ENCODE data around the gene TBC1D1. TPM values are rescaled to one million over a fixed set of nuclear protein-coding genes. Genes with fewer than 3 reads are reported as not detected.

Gene TBC1D1
- total RNA-seq, 4 donors from 2014 or later = 122 to 258 (median 139) TPM

DNA sequence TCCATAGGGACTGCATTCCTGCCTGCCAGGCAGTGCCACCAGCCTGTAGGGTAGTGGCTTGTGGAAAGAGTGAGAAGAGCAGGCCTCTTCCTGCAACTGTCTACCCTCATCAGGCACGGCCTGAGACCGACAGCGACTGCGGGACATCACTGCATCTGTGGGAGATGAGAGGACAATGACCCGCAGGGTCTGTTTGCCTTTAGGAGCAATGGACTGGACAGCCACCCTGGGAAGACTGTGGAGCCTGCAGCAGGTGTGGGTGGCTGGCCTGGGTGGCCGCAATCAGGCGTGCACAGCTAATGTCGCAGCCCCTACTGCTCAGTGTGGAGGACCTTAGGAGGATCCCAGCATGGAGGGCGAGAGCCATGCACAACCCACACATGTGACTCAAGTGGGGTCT, 297.3 kb downstream of the TBC1D1 start:
- Histone ChIP-seq H3K36me3 (no peaks in the 10 kb centered on the region), H3K4me1 (peaks cover 6 to 29% (median 11%) of the 10 kb centered on the region in 4 donors), H3K9me3 (no peaks in the 10 kb centered on the region), H3K4me3 (no peak overlapping the region), H3K27ac (peak overlapping the region in 3 of 4 donors; percentile 60 to 74 (median 73)), H3K27me3 (no peaks in the 10 kb centered on the region)
- WGBS, 2 donors (ENCODE audit: low coverage in 1 of 2) = 86% methylated on average over 9 of the region's 9 CpGs; no CpG with 5 or more reads in 1 of the 2 donors
- DNase-seq = no peak
- TF ChIP-seq POLR2A (IDR thresholded peaks at IDR 0.05) (no peak), POLR2AphosphoS5 (IDR thresholded peaks at IDR 0.05) (no peak)
- in situ Hi-C loops (cut with MboI; ENCODE audit: low pct_ligation_motif_present in 1 of 4, low pct_unique_long_range_greater_than_20kb in 1 of 4, low sequenced_read_pairs in 3 of 4) = loop anchor here in 3 of 4 donors (5.0 to 10.0 kb wide), 4 partner anchors 127 to 547 kb away; no protein-coding TSS in a partner anchor
- intact Hi-C loops (cut with DNase I; ENCODE audit: low total_unique reads) = no loop called here

DNA sequence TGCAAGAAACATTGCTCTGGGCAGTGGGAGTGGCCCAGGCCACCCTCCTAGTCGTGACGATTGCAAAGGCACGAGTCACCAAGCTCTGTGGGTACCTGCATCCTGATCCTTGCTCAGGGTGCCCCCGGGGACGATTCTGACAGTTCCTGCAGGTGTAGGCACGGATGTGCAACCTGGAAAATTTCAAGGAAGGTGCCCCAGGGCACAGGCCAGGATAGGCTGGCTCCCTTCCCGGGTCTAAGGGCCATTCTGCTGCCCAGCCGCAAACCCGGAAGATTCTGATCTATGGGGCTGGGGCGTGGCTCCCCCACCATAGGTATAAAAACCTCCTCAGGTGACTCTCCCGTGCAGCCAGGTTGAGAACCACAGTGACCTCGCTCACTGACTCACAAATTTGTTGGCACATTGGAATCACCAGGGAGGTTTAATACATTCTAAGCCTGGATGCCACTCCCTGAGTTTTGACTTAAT, 297.8 kb downstream of the TBC1D1 start:
- H3K27me3 ChIP-seq = no peaks in the 10 kb centered on the region
- DNase-seq = peak; percentile 86
- peaks cover 6 to 29% (median 11%) of the 10 kb centered on the region in 4 donors for H3K4me1 ChIP-seq
- no peaks in the 10 kb centered on the region for H3K9me3 ChIP-seq
- intact Hi-C loops (cut with DNase I; ENCODE audit: low total_unique reads) (no loop called here), in situ Hi-C loops (cut with MboI; ENCODE audit: low pct_ligation_motif_present in 1 of 4, low pct_unique_long_range_greater_than_20kb in 1 of 4, low sequenced_read_pairs in 3 of 4) (loop anchor here in 3 of 4 donors (5.0 to 10.0 kb wide), 4 partner anchors 126 to 546 kb away; no protein-coding TSS in a partner anchor)
- TF ChIP-seq, protein P1, sequence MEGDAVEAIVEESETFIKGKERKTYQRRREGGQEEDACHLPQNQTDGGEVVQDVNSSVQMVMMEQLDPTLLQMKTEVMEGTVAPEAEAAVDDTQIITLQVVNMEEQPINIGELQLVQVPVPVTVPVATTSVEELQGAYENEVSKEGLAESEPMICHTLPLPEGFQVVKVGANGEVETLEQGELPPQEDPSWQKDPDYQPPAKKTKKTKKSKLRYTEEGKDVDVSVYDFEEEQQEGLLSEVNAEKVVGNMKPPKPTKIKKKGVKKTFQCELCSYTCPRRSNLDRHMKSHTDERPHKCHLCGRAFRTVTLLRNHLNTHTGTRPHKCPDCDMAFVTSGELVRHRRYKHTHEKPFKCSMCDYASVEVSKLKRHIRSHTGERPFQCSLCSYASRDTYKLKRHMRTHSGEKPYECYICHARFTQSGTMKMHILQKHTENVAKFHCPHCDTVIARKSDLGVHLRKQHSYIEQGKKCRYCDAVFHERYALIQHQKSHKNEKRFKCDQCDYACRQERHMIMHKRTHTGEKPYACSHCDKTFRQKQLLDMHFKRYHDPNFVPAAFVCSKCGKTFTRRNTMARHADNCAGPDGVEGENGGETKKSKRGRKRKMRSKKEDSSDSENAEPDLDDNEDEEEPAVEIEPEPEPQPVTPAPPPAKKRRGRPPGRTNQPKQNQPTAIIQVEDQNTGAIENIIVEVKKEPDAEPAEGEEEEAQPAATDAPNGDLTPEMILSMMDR (IDR thresholded peaks at IDR 0.05) = peak in 1 of 5 experiments; percentile 15
- TF ChIP-seq EP300 (IDR thresholded peaks at IDR 0.05; ENCODE audit: low read depth) (peak; percentile 59), POLR2AphosphoS5 (IDR thresholded peaks at IDR 0.05) (peak in 2 of 3 donors; percentile 42 to 47), POLR2A (IDR thresholded peaks at IDR 0.05) (no peak)
- WGBS, 2 donors (ENCODE audit: low coverage in 1 of 2) = 35% methylated on average over 10 of the region's 12 CpGs; no CpG with 5 or more reads in 1 of the 2 donors
- peak overlapping the region; percentile 42 to 74 (median 66) for H3K27ac ChIP-seq
- no peak overlapping the region for H3K4me3 ChIP-seq
- no peaks in the 10 kb centered on the region for H3K36me3 ChIP-seq

Other genes starting within 250 kb of the TBC1D1 start
- 100 to 1,000 TPM in 2 of 4 donors, 10 to 100 TPM in 1, 1 to 10 TPM in 1; 9.2 to 192 (median 107) TPM for gene RELL1, start 204.7 kb upstream of the TBC1D1 start, total RNA-seq
- 10 to 100 TPM in 2 of 4 donors, 1 to 10 TPM in 2; 5.8 to 21.0 (median 14.7) TPM for gene PGM2, start 64.4 kb upstream of the TBC1D1 start, total RNA-seq
- 1 to 10 TPM in 2 of 4 donors, not detected in 2; 2.6 to 3.8 TPM for gene PTTG2, start 69.3 kb downstream of the TBC1D1 start, total RNA-seq

Data from transverse colon (tissue), 4 donors.